GM18870 (cell line): ENCODE measurements around the gene SLCO2B1.

Experiments used
- ATAC-seq: cut with Tn5 transposase; IDR thresholded peaks from one replicate; pipeline ENCODE4 v1.9.1; 2021; ENCODE audit warnings: moderate library complexity; ENCODE audit not compliant: unreplicated experiment

Gene SLCO2B1

DNA sequence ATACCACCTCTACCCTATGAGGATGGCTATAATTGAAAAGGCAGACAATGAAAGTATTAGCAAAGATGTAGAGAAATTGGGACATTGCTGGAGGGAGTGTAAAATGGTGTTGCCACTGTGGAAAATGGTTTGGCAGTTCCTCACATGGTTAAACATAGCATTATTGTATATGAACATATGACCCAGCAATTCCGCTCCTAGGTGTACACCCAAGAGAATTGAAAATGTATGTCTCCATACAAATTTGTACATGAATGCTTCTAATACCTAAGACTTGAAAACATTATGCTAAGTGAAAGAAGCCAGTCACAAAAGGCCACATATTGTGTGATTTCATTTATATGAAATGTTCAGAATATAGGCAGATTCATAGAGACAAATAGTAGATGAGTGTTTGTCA lies 10.0 kb downstream of the SLCO2B1 start:
- ATAC-seq: no peak

DNA sequence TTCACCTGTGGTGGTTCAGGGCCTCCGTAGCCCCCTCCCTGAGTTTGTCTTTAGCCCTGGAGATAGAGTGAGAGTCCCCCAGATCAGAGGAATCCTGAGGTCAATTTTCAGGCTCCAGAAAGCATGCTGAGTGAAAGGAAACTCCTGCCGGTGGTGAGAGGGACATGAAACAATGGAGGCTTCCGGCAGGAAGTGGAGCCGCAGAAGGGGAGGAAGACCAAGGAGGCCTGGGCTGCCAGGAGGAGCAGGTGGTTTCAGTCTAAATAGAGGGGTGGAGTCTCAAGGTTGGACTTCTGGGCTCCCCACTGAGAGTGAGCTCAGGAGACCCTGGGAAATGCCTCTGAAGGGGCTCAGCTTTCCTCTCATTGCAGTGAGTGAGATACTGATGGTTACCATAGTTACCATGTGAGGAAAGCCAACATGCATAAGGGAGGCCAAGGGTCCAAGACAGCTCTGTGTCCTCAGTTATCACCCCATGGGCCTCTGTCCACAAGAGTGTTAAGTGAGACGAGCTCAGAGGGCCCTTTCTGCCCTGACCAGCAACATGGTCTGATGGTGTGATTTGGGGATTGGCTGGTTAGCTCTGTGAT lies 10.7 kb downstream of the SLCO2B1 start:
- no peak for ATAC-seq

DNA sequence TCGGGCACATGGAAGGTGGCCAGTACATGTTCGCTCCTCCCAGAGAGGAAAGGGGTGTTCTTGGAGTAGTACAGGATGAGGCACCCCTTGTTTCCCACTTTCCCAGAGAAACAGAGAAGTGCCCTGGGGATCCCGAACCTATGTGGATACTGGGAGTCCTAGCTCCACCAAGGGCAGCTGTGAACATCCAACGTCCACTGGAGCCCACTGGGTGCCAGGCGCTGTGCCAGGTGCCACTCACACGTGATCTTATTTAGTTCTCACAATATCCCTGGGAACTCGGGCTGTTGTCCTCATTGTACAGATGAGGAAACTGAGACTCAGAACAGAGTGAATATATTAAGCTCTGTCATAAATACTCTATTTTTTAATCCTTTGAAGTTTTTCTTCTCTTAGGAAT lies 12.0 kb downstream of the SLCO2B1 start:
- ATAC-seq: no peak

DNA sequence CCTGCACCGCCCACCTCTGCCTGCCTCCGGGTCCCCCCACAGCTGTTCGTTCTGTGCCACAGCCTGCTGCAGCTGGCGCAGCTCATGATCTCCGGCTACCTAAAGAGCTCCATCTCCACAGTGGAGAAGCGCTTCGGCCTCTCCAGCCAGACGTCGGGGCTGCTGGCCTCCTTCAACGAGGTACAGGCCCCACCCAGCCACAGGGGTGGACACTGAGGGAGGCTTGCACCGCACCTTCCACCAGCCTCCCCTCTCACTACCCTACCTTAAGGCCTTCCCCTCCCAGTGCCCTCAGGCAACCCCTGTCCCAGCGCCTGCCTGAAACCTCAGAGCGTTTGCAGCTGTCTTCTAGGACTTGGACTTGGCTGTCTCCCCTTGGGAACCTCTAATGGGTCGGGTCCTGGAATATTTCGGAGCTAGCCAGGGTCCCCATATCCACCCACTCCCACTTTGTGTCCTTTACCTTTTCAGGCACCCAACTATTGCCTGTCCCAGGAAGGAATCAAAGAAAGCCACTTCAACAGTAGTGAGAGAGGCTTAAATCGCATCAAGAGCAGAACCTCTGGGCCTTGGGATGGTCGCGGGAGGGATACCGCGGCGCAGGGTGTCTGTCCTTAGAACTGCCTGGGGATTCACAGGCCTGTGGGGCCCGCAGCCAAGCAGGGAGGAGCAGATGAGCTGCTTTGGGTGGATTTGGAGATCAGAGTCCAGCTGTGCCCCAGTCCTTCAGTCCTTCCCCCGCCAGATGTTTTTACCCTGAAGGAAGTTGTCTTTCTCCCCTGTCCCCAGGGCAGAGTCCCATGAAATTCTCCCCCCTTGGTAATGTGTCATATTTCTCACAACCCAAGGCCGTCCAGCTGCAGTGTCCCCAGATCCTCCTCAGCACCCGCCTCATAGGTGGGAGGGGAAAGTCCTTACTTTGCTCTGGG lies 13.3 kb downstream of the SLCO2B1 start:
- ATAC-seq: no peak

DNA sequence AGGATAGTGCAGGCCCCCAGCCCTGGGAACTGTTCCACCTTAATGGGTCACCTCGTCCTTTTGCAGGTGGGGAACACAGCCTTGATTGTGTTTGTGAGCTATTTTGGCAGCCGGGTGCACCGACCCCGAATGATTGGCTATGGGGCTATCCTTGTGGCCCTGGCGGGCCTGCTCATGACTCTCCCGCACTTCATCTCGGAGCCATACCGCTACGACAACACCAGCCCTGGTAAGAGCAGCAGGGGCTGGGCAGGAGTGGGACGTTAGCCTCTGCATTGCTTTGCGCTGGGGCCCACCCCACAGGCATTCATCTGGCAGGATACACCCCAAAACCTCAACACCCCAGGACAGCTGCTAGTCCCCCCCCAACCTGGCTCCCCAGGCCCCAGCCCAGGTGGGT lies 14.8 kb downstream of the SLCO2B1 start:
- no peak for ATAC-seq

DNA sequence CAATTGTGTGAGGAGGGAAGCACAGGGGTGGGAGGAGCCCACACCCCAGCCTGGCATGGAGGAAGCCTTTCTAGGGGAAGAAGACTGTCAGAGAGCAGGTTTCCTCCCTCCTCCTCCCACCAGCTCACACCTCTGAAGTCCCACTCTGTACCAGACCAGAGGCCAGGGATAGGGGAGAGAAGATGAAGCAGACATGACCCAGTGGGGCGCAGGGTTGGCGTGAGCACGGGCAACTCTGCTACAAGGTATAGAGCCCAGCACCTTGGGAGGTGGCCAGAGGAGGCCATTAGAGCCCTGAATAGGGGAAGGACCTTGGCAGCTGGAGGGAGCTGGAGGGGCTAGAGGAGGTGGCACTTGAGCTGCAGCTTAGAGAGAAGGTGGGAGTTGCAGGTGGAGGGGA lies 15.9 kb downstream of the SLCO2B1 start:
- ATAC-seq: no peak

DNA sequence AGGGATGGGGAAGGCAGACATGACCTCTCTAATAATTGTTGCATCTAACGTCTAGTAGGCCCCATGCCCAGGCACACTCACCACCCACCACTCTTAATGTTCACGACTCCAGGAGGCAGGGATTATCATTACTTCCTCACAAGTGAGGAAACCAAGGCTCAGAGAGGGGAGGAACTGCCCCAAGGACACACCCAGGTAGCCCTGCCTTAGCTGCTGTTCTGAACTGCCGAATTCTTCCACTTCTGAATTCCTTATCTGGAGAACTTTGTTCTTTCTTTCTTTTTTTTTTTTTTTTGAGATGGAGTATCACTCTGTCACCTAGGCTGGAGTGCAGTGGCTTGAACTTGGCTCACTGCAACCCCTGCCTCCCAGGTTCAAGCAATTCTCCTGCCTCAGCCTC lies 16.7 kb downstream of the SLCO2B1 start:
- ATAC-seq: no peak

DNA sequence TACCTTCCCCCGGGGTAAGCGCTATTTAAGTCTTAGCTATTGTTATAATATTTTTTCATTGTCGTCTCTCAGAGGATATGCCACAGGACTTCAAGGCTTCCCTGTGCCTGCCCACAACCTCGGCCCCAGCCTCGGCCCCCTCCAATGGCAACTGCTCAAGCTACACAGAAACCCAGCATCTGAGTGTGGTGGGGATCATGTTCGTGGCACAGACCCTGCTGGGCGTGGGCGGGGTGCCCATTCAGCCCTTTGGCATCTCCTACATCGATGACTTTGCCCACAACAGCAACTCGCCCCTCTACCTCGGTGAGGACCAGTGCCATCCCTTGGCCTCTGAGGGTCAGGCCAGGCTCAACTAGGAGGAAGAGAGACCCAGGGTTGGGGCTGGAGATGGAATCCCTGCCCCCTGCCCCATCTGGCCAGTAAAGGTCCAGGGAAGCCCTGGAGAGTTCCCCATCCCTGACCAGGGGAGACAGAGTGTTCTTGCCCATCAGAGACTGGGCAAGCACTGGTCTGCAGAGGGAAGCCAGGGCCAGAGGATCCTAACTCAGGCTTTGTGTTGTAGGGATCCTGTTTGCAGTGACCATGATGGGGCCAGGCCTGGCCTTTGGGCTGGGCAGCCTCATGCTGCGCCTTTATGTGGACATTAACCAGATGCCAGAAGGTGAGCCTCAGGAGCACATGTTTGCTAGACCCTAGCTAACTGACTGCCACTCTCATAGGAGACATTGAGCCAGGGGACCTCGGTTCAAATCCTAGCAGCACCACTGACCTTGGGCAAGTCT lies 18.4 kb downstream of the SLCO2B1 start:
- ATAC-seq: no peak

DNA sequence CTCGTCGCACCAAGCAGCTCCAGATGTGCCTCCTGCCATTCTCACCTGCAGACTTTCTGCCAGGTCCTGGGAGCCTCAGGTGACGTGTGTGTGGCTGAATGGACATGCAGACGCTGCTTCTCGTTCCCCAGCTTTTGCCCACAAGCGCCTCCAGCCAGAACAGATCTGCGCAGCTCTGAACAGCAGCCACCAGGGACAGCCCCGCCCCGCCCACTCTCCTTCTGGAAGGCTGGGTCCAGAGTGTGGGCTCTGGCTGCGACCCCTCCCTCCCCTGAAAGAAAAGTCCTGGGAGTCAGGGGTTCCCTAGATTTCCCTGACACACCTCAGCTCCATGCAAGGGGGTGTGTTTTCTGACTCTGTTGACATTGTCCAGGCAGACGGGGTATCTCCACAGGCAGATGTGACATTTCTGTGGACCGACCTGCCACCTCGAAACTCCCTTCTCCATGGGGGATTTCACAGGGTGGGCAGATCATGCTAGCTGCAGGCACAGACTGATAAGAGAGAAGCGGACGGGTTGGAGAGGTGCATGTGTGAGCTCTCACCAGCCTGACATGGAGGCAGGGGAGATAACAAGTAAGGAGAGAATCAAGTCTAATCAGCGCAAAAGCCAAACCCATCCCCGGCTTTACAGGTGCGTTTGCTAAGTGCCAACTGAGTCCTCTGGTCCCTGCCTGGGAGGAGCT lies 19.8 kb downstream of the SLCO2B1 start:
- no peak for ATAC-seq

DNA sequence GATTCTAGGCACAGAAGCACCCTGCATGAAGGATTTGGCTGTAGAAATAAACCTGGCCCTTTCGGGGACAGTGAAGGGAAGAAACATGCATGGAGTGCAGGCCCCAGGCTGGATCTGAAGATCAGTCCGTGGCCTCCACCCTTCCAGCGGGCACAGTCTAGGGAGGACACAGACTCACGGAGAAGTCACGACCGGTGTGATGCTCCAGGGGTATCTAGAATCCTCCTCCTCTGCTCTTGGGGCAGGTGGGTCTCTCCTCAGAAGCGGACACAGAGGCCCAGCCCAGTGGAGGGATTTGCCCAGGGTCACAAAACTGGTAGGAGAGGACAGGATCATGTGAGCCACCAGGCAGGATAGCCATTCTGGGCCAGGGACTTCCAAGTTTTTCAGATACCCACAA lies 22.4 kb downstream of the SLCO2B1 start:
- no peak for ATAC-seq

DNA sequence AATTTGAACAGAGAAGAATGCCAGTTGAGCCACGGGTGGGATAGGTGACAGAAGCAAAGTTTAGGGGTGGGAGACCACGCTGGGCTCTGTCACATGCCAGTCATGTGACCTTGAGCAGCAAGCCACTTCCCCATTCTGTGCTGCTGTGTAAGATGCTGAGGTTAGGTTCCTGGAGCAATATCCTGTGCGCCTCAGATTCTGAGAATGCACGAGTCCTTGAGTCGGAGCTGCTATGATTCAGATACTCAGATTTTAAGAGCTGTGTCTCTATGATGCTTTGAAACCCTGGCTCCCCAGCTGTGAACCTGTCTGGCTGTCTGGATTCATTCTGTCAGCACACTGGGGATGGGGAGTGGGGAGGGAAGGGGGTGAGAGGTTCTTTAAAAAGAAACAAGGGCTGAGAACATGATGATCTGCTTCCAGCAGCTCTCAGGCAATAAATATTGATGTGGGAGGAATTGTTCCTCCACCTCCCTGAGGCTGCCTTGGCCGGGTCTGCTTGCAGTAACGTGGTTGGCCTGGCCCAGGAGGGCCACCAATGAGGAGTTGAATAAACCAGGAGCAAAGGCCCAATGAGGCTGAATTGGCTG lies 24.0 kb downstream of the SLCO2B1 start:
- ATAC-seq: no peak

DNA sequence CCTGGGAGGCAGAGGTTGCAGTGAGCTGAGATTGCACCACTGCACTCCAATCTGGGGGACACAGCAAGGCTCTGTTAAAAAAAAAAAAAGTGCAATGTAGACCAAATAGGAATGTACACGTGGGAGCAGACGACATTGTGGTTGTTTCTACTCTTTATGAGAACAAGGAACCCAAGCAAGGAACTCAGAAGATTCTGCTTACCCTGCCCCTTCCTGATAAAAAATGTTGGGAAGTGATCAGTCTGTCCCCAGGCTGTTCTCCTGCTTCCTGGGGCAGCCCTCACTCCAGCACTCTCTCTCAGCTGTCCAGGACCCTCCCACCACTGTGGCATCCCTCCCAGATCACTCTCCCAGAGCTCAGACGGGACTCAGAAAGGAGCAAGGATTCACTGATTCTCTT lies 31.8 kb downstream of the SLCO2B1 start:
- ATAC-seq: no peak

DNA sequence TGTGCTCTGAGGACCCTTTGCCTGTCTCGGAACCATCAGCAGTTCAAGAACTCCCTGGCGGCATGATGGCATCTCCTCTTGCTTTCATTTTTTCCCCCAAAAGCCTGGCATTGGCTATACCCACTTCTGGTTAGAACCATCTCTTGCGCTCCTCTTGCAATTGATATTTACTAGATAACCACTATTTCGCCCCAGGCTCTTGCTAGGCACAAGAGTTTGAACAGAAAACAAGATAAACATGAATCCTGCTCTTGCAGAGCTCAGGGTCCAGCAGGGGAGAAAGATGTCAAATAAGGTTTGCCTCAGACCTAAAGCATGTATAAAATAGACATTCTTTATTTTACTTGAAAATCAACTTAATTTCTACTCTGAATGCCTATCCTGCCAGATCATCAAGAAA lies 33.1 kb downstream of the SLCO2B1 start:
- ATAC-seq: no peak

DNA sequence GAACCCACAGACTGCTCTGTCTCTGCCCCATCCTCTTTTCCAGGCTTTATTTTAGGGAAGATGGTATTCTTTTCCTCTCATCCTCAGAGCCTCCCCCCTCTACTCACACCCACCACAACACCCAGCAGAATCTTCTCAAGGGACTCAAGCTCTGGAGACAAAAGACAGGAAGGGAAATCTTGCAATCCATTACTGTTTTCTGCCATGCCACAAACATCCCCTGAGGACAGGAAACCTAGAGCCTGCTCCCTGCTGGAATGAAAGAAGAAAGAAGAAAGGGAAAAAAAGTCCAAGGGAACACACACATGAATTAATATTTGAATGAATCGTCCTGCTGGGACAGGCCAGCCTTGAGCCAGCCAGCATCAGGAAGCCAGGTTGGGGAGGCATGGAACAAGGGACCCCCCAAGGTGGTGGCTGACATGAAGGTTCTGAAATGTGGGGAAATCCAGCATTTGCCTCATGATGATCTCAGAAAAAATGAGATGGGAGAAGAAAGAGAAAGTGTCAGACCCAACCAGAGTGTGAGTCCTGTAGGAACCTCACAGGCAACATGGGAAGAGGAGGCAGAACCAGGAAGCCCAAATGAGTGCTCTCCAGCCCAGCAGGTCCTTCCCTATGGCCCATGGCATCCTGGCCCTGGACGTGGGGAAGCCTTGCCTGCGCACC lies 34.0 kb downstream of the SLCO2B1 start:
- ATAC-seq: no peak

DNA sequence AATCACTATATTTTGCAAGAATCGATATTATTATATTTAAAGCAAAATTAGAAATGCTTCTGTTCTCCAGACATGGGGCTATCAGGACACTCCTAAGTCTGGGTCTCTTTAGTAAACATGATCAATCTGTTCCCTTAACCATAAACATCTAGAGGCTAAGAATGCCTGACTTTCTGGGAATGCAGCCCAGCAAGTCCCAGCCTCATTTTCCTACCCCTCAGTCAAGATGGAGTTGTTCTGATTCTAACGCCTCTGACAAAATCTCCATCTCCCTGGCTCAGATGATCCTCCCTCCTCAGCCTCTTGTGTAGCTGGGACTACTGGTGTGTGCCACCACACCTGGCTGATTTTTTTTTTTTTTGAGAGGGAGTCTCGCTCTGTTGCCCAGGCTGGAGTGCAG lies 35.0 kb downstream of the SLCO2B1 start:
- no peak for ATAC-seq

DNA sequence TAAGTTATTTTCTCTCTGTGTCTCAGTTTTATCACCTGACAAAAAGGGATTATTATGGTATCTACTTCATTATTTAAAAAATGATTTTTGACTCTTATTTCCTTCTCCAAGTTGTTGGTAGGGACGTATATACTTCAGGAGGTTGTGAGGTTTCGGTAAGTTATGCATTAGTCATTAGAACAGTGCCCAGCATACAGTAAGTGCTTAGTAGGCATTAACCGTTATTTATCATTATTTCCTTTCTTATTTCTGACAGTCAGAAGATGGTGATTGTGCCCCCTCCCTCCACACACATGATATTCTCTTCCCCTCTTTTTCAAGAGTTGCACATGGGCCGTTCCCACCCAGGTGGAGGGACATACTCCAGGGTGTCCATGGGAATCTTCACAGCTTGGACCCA lies 36.1 kb downstream of the SLCO2B1 start:
- ATAC-seq: no peak

DNA sequence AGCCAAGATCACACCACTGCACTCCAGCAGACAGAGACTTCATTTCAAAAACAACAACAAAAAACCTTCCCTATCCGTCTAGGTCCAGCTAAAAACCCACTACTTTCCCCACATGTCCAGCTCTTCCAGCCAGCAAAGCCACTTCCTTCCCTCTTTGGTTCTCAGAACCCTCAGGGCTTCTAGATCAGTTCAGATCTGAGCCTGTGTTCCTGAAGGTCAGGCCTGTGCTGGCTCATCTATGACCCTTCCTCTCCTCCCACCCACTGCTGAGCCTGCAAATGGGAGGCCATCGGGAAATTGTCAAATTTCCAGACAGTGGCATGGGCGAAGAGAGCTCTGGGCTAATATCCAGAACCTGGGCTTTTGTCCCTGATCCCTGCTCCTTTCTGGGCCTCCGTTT lies 37.8 kb downstream of the SLCO2B1 start:
- no peak for ATAC-seq

DNA sequence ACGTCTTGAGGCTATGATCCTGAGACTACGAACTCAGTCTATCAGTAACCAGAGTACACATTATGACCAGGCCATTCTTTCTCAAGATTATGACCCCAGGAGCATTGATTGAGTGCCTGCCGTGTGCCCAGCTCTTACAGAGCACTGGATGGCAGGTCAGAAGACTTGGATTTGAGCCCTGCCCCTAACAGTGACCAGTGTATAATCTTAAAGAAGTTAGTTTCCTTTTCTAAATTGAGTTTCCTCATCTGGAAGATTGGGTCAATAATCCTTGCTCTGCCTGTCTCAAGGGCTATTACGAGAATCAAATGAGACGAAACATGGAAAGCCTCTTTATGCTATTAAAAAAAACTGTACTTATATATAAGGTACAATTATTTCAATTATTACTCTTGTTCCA lies 38.2 kb downstream of the SLCO2B1 start:
- ATAC-seq: no peak

DNA sequence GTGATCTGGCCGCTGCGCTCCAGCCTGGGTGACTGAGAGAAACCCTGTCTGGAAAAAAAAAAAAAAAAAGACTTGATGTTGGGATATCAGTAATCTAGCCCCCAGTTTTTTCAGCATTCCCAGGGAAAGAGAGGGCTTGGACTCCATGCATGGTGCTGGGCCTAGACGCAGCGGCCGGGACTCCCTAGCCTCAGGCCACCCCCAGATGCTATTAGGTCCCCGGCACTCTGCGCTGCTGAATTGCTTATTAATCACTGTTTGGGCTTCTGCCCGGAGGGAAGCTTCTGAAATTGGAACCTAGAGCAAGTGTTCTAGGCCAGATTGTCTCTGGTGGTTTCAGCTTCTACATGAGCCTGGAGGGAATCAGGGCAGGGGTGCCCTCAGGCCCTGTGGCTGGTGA lies 39.0 kb downstream of the SLCO2B1 start:
- ATAC-seq: no peak

DNA sequence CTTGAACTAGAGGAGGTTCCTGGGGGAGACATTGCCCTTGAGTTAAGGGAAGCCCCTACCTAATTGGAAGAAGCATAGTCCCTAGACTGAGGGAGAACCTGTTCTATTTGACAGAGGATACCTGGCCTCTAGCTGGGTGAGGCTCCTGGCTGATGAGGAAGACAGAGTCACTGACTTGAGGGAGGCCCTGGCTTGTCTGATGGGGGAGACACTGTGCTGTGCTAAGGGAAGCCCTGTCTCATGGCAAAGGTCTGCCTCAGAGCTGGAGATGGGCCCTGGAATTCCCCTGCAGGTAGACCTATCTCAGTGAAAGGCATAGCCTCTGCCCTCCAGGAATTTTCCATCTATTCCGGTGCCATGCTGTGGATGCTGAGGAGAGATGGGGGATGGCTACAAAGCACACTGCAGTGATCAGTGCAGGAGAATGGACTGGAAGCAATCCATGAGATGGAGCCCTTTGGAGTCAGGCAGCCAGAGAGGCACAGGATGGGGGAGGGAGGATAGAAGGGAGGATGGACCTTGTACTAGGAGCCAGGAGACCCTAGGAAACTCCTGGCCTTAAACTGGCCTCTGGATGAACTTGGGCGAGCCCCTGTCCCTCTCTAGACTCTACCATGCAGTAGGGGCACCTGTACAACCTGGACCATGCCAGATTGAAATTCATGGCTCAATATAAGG lies 39.9 kb downstream of the SLCO2B1 start:
- no peak for ATAC-seq
